ENCODE results near the gene KIT. TPM values are rescaled to one million over a fixed set of nuclear protein-coding genes. Genes with fewer than 3 reads are reported as not detected.

The KIT gene
- total RNA-seq, 1 donor from 2014 or later, result 8.1 TPM

DNA sequence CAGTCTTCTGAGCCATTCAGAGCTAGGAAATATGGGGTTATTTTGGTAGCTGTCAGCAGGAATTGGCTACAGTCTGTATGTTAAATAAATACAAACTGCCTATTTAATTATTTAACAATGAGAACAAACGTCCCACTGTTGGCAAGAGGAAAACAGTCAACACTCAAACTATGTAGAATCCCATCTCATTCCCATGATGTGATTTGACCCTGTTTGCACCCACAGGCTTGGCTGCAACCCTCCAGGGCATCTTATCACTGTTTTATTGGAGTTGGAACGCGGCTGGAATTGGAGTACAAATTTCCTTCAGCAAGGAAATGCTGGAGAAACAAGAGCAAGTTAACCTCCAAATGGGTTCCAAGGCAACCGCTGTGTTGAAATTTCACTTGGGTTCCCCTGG, 124.0 kb downstream of the KIT start:
- TF ChIP-seq, protein P1, sequence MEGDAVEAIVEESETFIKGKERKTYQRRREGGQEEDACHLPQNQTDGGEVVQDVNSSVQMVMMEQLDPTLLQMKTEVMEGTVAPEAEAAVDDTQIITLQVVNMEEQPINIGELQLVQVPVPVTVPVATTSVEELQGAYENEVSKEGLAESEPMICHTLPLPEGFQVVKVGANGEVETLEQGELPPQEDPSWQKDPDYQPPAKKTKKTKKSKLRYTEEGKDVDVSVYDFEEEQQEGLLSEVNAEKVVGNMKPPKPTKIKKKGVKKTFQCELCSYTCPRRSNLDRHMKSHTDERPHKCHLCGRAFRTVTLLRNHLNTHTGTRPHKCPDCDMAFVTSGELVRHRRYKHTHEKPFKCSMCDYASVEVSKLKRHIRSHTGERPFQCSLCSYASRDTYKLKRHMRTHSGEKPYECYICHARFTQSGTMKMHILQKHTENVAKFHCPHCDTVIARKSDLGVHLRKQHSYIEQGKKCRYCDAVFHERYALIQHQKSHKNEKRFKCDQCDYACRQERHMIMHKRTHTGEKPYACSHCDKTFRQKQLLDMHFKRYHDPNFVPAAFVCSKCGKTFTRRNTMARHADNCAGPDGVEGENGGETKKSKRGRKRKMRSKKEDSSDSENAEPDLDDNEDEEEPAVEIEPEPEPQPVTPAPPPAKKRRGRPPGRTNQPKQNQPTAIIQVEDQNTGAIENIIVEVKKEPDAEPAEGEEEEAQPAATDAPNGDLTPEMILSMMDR (IDR thresholded peaks at IDR 0.05; ENCODE audit: insufficient read depth, low read depth, low read length), result no peak
- no peak for TF ChIP-seq EZH2 (IDR thresholded peaks at IDR 0.05; ENCODE audit: insufficient read depth, low read length)
- Histone ChIP-seq H3K36me3 (ENCODE audit: insufficient read depth, low read length) (no peaks in the 10 kb centered on the region), H2AFZ (ENCODE audit: low read depth, low read length) (no peak overlapping the region), H3K27me3 (ENCODE audit: insufficient read depth, low read length) (no peaks in the 10 kb centered on the region), H3K9ac (ENCODE audit: low read length) (no peak overlapping the region), H3K4me1 (ENCODE audit: insufficient read depth, low read length) (peaks cover 2% of the 10 kb centered on the region), H3K9me3 (ENCODE audit: insufficient read depth, low read depth, low read length) (no peaks in the 10 kb centered on the region), H4K20me1 (ENCODE audit: insufficient read depth, low read length) (no peaks in the 10 kb centered on the region), H3K79me2 (ENCODE audit: insufficient read depth, low read length) (no peaks in the 10 kb centered on the region), H3K27ac (ENCODE audit: low read depth, low read length) (no peak overlapping the region), H3K4me2 (ENCODE audit: low read length) (no peak overlapping the region), H3K4me3 (ENCODE audit: insufficient read depth, low read depth, low read length) (no peak overlapping the region)
- H3K4me1 Mint-ChIP-seq (ENCODE audit: low read depth, unreplicated experiment), result no peaks in the 10 kb centered on the region
- DNase-seq (ENCODE audit: low read depth) (no peak), FAIRE-seq (no peak)
- peaks cover 1% of the 10 kb centered on the region for H3K9me3 Mint-ChIP-seq (ENCODE audit: unreplicated experiment)
- H3K36me3 Mint-ChIP-seq (ENCODE audit: low read depth, unreplicated experiment), result no peaks in the 10 kb centered on the region
- peaks cover 8% of the 10 kb centered on the region for H3K27me3 Mint-ChIP-seq (ENCODE audit: low read depth, unreplicated experiment)
- no peak overlapping the region for H3K4me3 Mint-ChIP-seq (ENCODE audit: unreplicated experiment)
- H3K27ac Mint-ChIP-seq (ENCODE audit: unreplicated experiment), result no peak overlapping the region

DNA sequence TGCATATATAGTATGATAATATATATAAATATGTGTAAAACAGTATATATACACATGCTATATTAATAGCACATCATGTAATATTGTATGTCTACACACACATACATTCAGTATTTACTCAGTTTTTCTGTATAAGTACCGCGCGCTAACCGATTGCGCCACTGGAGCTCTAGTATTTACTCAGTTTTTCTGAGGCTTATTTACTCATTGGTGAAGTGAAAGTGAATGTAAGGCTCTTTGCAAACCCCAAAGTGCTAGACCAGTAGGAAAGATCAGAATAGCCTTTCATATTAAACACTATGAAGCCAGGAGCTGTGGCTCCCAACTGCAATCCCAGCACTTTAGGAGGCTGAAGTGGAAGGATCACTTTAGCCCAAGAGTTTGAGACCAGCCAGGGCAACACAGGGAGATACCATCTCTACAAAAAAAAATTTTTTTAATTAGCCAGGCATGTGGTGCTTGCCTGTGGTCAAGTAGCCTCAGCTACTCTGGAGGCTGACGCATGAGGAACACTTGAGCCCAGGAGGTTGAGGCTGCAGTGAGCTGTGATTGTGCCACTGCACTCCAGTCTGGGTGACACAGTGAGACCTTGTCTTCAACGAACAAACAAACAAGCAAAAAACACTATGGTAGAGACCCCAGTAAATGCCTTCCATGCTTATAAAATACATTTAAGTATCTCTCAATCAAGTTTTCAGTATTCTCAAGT, 125.8 kb downstream of the KIT start:
- peaks cover 2% of the 10 kb centered on the region for H3K4me1 ChIP-seq (ENCODE audit: insufficient read depth, low read length)
- Mint-ChIP-seq H3K9me3 (ENCODE audit: unreplicated experiment) (no peaks in the 10 kb centered on the region), H3K4me3 (ENCODE audit: unreplicated experiment) (no peak overlapping the region), H3K27me3 (ENCODE audit: low read depth, unreplicated experiment) (peaks cover 6% of the 10 kb centered on the region), H3K27ac (ENCODE audit: unreplicated experiment) (no peak overlapping the region), H3K4me1 (ENCODE audit: low read depth, unreplicated experiment) (no peaks in the 10 kb centered on the region), H3K36me3 (ENCODE audit: low read depth, unreplicated experiment) (no peaks in the 10 kb centered on the region)
- H3K4me2 ChIP-seq (ENCODE audit: low read length), result peak overlapping the region; percentile 20
- no peaks in the 10 kb centered on the region for H3K79me2 ChIP-seq (ENCODE audit: insufficient read depth, low read length)
- no peak overlapping the region for H2AFZ ChIP-seq (ENCODE audit: low read depth, low read length)
- no peaks in the 10 kb centered on the region for H3K27me3 ChIP-seq (ENCODE audit: insufficient read depth, low read length)
- no peak for TF ChIP-seq EZH2 (IDR thresholded peaks at IDR 0.05; ENCODE audit: insufficient read depth, low read length)
- no peak overlapping the region for H3K4me3 ChIP-seq (ENCODE audit: insufficient read depth, low read depth, low read length)
- no peak for DNase-seq (ENCODE audit: low read depth)
- H3K9ac ChIP-seq (ENCODE audit: low read length), result no peak overlapping the region
- FAIRE-seq, result no peak
- peak overlapping the region; percentile 37 for H3K27ac ChIP-seq (ENCODE audit: low read depth, low read length)
- H3K36me3 ChIP-seq (ENCODE audit: insufficient read depth, low read length), result no peaks in the 10 kb centered on the region
- H3K9me3 ChIP-seq (ENCODE audit: insufficient read depth, low read depth, low read length), result no peaks in the 10 kb centered on the region
- H4K20me1 ChIP-seq (ENCODE audit: insufficient read depth, low read length), result no peaks in the 10 kb centered on the region

DNA sequence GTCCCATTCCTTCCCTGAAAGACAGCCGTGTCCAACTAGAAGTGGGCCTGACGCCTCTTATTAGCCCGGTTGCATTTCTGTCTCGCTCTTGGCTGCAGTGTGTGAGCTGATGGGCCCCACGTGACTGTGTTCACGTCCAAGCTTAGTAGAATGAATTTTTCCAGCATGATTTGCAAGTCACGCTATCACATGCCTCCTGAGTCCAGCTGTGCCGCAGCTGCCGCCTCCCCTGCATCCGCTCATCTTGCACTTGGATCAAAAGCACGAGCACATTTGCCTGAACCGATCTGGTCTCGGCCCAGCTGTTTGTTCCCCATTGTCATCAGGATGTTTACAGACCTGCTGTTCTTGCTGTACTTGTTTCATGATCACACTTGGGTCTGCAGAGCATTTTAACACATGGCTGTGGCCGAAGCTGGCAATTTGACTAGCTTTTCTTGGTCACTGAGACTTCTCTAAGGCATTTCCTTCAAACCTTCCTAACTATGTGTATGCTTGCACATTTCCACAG, 126.5 kb downstream of the KIT start:
- H3K27ac Mint-ChIP-seq (ENCODE audit: unreplicated experiment), result no peak overlapping the region
- peak; percentile 27 for DNase-seq (ENCODE audit: low read depth)
- Histone ChIP-seq H3K4me3 (ENCODE audit: insufficient read depth, low read depth, low read length) (no peak overlapping the region), H3K4me1 (ENCODE audit: insufficient read depth, low read length) (peaks cover 2% of the 10 kb centered on the region), H3K9me3 (ENCODE audit: insufficient read depth, low read depth, low read length) (no peaks in the 10 kb centered on the region), H3K27me3 (ENCODE audit: insufficient read depth, low read length) (no peaks in the 10 kb centered on the region), H2AFZ (ENCODE audit: low read depth, low read length) (no peak overlapping the region), H3K9ac (ENCODE audit: low read length) (no peak overlapping the region), H3K36me3 (ENCODE audit: insufficient read depth, low read length) (no peaks in the 10 kb centered on the region), H3K27ac (ENCODE audit: low read depth, low read length) (no peak overlapping the region), H3K79me2 (ENCODE audit: insufficient read depth, low read length) (no peaks in the 10 kb centered on the region), H4K20me1 (ENCODE audit: insufficient read depth, low read length) (no peaks in the 10 kb centered on the region), H3K4me2 (ENCODE audit: low read length) (peak overlapping the region; percentile 27)
- no peaks in the 10 kb centered on the region for H3K36me3 Mint-ChIP-seq (ENCODE audit: low read depth, unreplicated experiment)
- no peaks in the 10 kb centered on the region for H3K4me1 Mint-ChIP-seq (ENCODE audit: low read depth, unreplicated experiment)
- no peak for TF ChIP-seq EZH2 (IDR thresholded peaks at IDR 0.05; ENCODE audit: insufficient read depth, low read length)
- TF ChIP-seq, protein P1 (IDR thresholded peaks at IDR 0.05; ENCODE audit: insufficient read depth, low read depth, low read length), result no peak
- peaks cover 6% of the 10 kb centered on the region for H3K27me3 Mint-ChIP-seq (ENCODE audit: low read depth, unreplicated experiment)
- FAIRE-seq, result peak; percentile 85
- H3K9me3 Mint-ChIP-seq (ENCODE audit: unreplicated experiment), result no peaks in the 10 kb centered on the region
- H3K4me3 Mint-ChIP-seq (ENCODE audit: unreplicated experiment), result no peak overlapping the region

All from astrocyte (in vitro differentiated cells and primary cell).